Esophagus muscularis mucosa (tissue), 4 donors: Measurements from ENCODE around the gene DDX24. TPM values are rescaled to one million over a fixed set of nuclear protein-coding genes. Genes with fewer than 3 reads are reported as not detected.

Experiments used
- DNase-seq: peaks from one replicate; pipeline ENCODE4 v3.0.0-alpha.2; 2017; ENCODE audit errors: extremely low spot score
- H3K27ac ChIP-seq, 4 donors: fragments of 200-600 bp; sonication (generic); replicated peaks in 1 of 4; 1 replicate in 3 of 4; 2 replicates in 1 of 4; pipeline ENCODE4 v1.5.1; 2016 to 2019; ENCODE audit warnings: mild to moderate bottlenecking in 1 of 4
- H3K27me3 ChIP-seq, 4 donors: fragments of 200-600 bp; sonication (generic); one replicate each; pipeline versions ENCODE4 v1.5.1 to v1.6.0; 2016 to 2019
- H3K36me3 ChIP-seq, 4 donors: fragments of 200-600 bp; sonication (generic); one replicate each; pipeline ENCODE4 v1.5.1; 2016 to 2019
- H3K4me1 ChIP-seq, 4 donors: fragments of 200-600 bp; sonication (generic); one replicate each; pipeline ENCODE4 v1.5.1; 2016 to 2019
- H3K4me3 ChIP-seq, 4 donors: fragments of 200-600 bp; sonication (generic); 1 replicate in 2 of 4; 2 replicates in 2 of 4; pipeline ENCODE4 v1.5.1; 2016 to 2019; ENCODE audit warnings: mild to moderate bottlenecking in 4 of 4, moderate library complexity in 1 of 4
- H3K9me3 ChIP-seq, 4 donors: fragments of 200-600 bp; sonication (generic); 1 replicate in 3 of 4; 2 replicates in 1 of 4; pipeline ENCODE4 v1.5.1; 2016 to 2019
- CTCF ChIP-seq, 3 experiments: fragments of 200-600 bp in 2 of 3; fragments of 450-650 bp in 1 of 3; sonication (generic) in 2 of 3; IDR thresholded peaks; one replicate each; pipeline ENCODE4 v1.5.1; 2017 to 2019; ENCODE audit warnings: antibody characterized with exemption in 3 of 3, mild to moderate bottlenecking in 2 of 3, moderate library complexity in 1 of 3
- EP300 ChIP-seq: sonication (generic); formaldehyde crosslinking; IDR thresholded peaks from one replicate; pipeline ENCODE4 v1.6.1; 2017; ENCODE audit warnings: antibody characterized with exemption
- POLR2A ChIP-seq: fragments of 450-650 bp; IDR thresholded peaks from one replicate; pipeline ENCODE4 v1.6.1; 2017; ENCODE audit warnings: antibody characterized with exemption, moderate library complexity, mild to moderate bottlenecking, low read depth
- POLR2AphosphoS5 ChIP-seq, 2 donors: sonication (generic); formaldehyde crosslinking; IDR thresholded peaks; one replicate each; pipeline ENCODE4 v1.6.1; 2017; ENCODE audit warnings: antibody characterized with exemption in 2 of 2
- WGBS: methylation state at CpG from one replicate; pipeline ENCODE4 v1.1.5; 2018; 5-methylcytosine and 5-hydroxymethylcytosine counted together
- intact Hi-C: fragments of 100-400 bp; cut with DNase I; formaldehyde crosslinking; loops from one replicate; pipeline ENCODE4 v1.15.1; 2023
- total RNA-seq, 4 donors: library from RNA; depleted of rRNA; stranded (reverse); fragments of >200 nt; gene quantifications; one replicate each; pipeline versions ENCODE4 v1.1.0 to v1.2.1, GENCODE V29; 2016

Gene DDX24
- total RNA-seq, 4 donors from 2014 or later, result 142 to 215 (median 176) TPM

GRCh38 chr14:94127330-94127729 is 46.3 kb upstream of the DDX24 start:
- intact Hi-C loops, result loop anchor here (5.0 kb wide), 1 partner anchor 45 kb away; the partner anchor contains the start of genes DDX24 and IFI27L1
- DNase-seq, result no peak

GRCh38 chr14:94126800-94127199 is 45.8 kb upstream of the DDX24 start:
- intact Hi-C loops, result loop anchor here (5.0 kb wide), 1 partner anchor 44 kb away; the partner anchor contains the start of genes DDX24 and IFI27L1
- no peak for TF ChIP-seq EP300
- TF ChIP-seq POLR2A, result no peak
- no peak for TF ChIP-seq CTCF (IDR thresholded peaks at IDR 0.05)
- no peak for TF ChIP-seq POLR2AphosphoS5 (IDR thresholded peaks at IDR 0.05)
- Histone ChIP-seq H3K36me3 (peaks cover 0 to 10% (median 7%) of the 10 kb centered on the region in 4 donors), H3K9me3 (no peaks in the 10 kb centered on the region), H3K4me1 (peaks cover 5 to 22% (median 21%) of the 10 kb centered on the region in 4 donors), H3K27ac (no peak overlapping the region), H3K27me3 (no peaks in the 10 kb centered on the region), H3K4me3 (no peak overlapping the region)
- DNase-seq, result peak; percentile 68
- 95% methylated on average over 5 of the region's 5 CpGs for WGBS

More at GRCh38 chr14:94127330-94127729, 46.3 kb upstream of the DDX24 start:
- Histone ChIP-seq H3K4me1 (peaks cover 5 to 22% (median 21%) of the 10 kb centered on the region in 4 donors), H3K27ac (no peak overlapping the region), H3K36me3 (peaks cover 0 to 10% (median 7%) of the 10 kb centered on the region in 4 donors), H3K27me3 (no peaks in the 10 kb centered on the region), H3K4me3 (no peak overlapping the region), H3K9me3 (no peaks in the 10 kb centered on the region)
- TF ChIP-seq POLR2A (no peak), POLR2AphosphoS5 (IDR thresholded peaks at IDR 0.05) (no peak), CTCF (IDR thresholded peaks at IDR 0.05) (no peak)
- 97% methylated on average over 3 of the region's 6 CpGs for WGBS

GRCh38 chr14:94126419-94126677 is 45.3 kb upstream of the DDX24 start:
- Histone ChIP-seq H3K27ac (no peak overlapping the region), H3K27me3 (no peaks in the 10 kb centered on the region), H3K4me3 (no peak overlapping the region), H3K9me3 (peaks cover 0 to under 1% (median 0%) of the 10 kb centered on the region in 4 donors), H3K36me3 (peaks cover 0 to 10% (median 7%) of the 10 kb centered on the region in 4 donors), H3K4me1 (peaks cover 5 to 22% (median 21%) of the 10 kb centered on the region in 4 donors)
- TF ChIP-seq POLR2A (no peak), POLR2AphosphoS5 (IDR thresholded peaks at IDR 0.05) (no peak), CTCF (IDR thresholded peaks at IDR 0.05) (no peak), EP300 (no peak)
- intact Hi-C loops, result loop anchor here (5.0 kb wide), 1 partner anchor 44 kb away; the partner anchor contains the start of genes DDX24 and IFI27L1
- DNase-seq, result peak; percentile 68
- WGBS, result 89% methylated on average over 1 of the region's 1 CpG

GRCh38 chr14:94125659-94126418 is 44.8 kb upstream of the DDX24 start:
- H3K27me3 ChIP-seq, result no peaks in the 10 kb centered on the region
- H3K4me3 ChIP-seq, result no peak overlapping the region
- peaks cover 0 to 10% (median 7%) of the 10 kb centered on the region in 4 donors for H3K36me3 ChIP-seq
- no peak overlapping the region for H3K27ac ChIP-seq
- no peak for TF ChIP-seq EP300
- no peak for TF ChIP-seq CTCF (IDR thresholded peaks at IDR 0.05)
- TF ChIP-seq POLR2A, result no peak
- no peak for TF ChIP-seq POLR2AphosphoS5 (IDR thresholded peaks at IDR 0.05)
- intact Hi-C loops, result loop anchor here (5.0 kb wide), 1 partner anchor 44 kb away; the partner anchor contains the start of genes DDX24 and IFI27L1
- WGBS, result 94% methylated on average over 5 of the region's 6 CpGs
- H3K9me3 ChIP-seq, result peaks cover 0 to 5% (median 3%) of the 10 kb centered on the region in 4 donors
- peaks cover 5 to 22% (median 21%) of the 10 kb centered on the region in 4 donors for H3K4me1 ChIP-seq
- peak; percentile 89 for DNase-seq
